Adipocyte (in vitro differentiated cells): ENCODE measurements around the gene ARL6IP5.

Source experiments
- DNase-seq: peaks from one replicate; pipeline ENCODE4 v3.0.0-alpha.2; 2015; ENCODE audit warnings: low read depth
- H3K27me3 ChIP-seq: replicated peaks from 2 replicates; pipeline ENCODE4 v1.7.0; 2013; ENCODE audit warnings: mild to moderate bottlenecking, low read length, moderate library complexity; ENCODE audit not compliant: control insufficient read depth, insufficient read depth
- H3K36me3 ChIP-seq: 2 replicates; pipeline ENCODE4 v1.7.0; 2013; ENCODE audit warnings: low read length, mild to moderate bottlenecking, moderate library complexity; ENCODE audit not compliant: control insufficient read depth, insufficient read depth, severe bottlenecking
- H3K4me1 ChIP-seq: 2 replicates; pipeline ENCODE4 v1.7.0; 2013; ENCODE audit warnings: mild to moderate bottlenecking, low read length, moderate library complexity; ENCODE audit not compliant: control insufficient read depth, insufficient read depth
- H3K4me3 ChIP-seq: 2 replicates; pipeline ENCODE4 v1.7.0; 2013; ENCODE audit warnings: mild to moderate bottlenecking, low read length, moderate library complexity
- H3K9ac ChIP-seq: 2 replicates; pipeline ENCODE4 v1.7.0; 2013; ENCODE audit warnings: mild to moderate bottlenecking, low read length, moderate library complexity
- H3K9me3 ChIP-seq: 2 replicates; pipeline ENCODE4 v1.7.0; 2013; ENCODE audit warnings: mild to moderate bottlenecking, low read length, moderate library complexity; ENCODE audit not compliant: control insufficient read depth

The ARL6IP5 gene

DNA sequence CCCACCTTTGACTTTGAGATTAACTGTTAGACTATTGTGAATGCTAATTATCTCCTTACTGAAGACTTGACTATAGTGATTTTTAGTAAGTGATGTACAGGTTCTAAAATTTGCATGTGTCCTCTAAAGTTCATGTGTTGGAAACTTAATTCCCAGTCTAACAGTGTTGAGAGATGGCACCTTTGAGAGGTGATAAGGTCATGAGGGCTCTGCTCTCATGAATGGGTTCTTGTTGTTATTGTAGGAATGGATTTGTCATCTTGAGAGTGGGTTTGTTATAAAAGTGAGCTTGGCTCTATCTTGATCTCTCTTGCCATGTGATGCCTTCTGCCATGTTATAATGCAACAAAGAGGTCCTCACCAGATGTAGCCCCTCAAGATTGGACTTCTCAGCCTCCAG, 56.6 kb downstream of the ARL6IP5 start:
- no peak for DNase-seq
- peaks cover 9% of the 10 kb centered on the region for H3K27me3 ChIP-seq
- H3K36me3 ChIP-seq, result no peaks in the 10 kb centered on the region
- no peak overlapping the region for H3K4me3 ChIP-seq
- peaks cover 8% of the 10 kb centered on the region for H3K4me1 ChIP-seq
- H3K9me3 ChIP-seq, result no peaks in the 10 kb centered on the region
- no peak overlapping the region for H3K9ac ChIP-seq

DNA sequence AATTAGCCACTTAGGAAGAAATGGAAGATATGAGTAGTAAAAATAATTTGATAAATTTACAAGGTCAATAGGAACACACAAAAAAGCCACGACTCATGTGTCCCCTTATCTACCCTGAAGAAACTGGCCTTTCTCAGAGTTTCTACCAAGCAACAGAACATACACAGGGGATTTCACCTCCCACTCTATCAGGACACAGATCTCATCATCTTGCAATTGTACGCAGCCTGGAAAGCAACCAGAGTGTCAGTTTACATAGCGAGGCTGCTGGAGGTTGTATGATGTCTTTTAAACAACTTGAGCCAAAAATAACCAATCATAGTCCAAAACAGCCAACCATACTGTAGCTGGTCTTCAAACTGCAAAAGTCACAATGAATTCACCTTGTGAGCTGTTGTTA, 57.4 kb downstream of the ARL6IP5 start:
- H3K9me3 ChIP-seq, result no peaks in the 10 kb centered on the region

DNA sequence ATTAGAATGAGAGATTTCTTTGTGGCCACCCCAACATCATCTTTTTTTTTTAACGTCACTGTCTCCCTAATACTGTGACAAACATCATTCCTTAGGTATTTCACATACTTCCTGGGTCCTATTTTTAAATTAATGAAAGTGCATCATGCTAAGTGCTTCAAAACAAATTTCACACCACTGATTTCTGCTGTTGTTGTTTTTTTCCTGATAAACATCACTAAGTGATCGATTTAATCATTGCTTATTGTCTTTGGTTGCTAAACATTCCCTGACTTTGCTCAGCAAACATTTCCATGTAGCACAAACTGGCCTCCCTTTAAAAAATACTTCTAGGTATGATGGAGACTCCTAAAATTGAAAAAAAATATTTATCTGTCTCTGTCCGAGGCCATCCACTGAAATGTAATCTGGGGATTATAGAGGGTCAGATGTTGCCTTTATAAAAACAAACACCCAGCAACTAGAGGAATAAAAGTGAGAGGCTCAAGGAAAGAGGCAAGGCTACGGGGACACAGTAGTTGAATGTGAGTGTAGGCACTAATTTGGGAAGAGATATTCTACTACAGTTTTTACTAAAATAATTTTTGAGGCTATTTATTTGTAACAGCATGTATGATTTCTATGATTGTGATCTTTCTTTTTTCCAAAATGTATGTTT, 58.2 kb downstream of the ARL6IP5 start:
- Histone ChIP-seq H3K9ac (no peak overlapping the region), H3K36me3 (no peaks in the 10 kb centered on the region), H3K4me3 (no peak overlapping the region), H3K9me3 (no peaks in the 10 kb centered on the region), H3K27me3 (peaks cover 9% of the 10 kb centered on the region), H3K4me1 (no peaks in the 10 kb centered on the region)
- DNase-seq, result no peak

More for the DNA sequence above, 57.4 kb downstream of the ARL6IP5 start:
- peaks cover 1% of the 10 kb centered on the region for H3K4me1 ChIP-seq
- peak; percentile 63 for DNase-seq
- H3K27me3 ChIP-seq, result peaks cover 9% of the 10 kb centered on the region
- H3K9ac ChIP-seq, result no peak overlapping the region
- no peaks in the 10 kb centered on the region for H3K36me3 ChIP-seq
- no peak overlapping the region for H3K4me3 ChIP-seq

DNA sequence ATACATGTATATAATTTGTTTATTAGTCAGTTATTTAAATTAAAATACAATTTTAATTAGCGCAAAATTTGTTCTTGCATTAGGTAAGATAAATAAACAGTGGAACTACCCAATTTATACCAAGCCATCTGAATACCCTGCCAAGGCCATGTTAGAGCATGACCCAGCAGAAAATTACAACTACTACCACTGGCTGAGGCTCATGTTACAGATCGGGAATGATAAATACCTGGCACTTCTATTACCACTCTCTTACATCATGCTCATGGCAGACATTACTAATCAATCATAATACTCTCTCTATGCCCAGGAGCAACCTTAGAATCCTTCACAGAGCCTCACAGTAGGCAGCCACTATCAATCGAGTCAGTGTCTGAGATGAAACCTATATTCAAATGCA, 58.9 kb downstream of the ARL6IP5 start:
- Histone ChIP-seq H3K27me3 (peaks cover 8% of the 10 kb centered on the region), H3K9ac (no peak overlapping the region), H3K4me1 (no peaks in the 10 kb centered on the region), H3K4me3 (no peak overlapping the region), H3K9me3 (no peaks in the 10 kb centered on the region), H3K36me3 (no peaks in the 10 kb centered on the region)
- DNase-seq, result peak; percentile 31

DNA sequence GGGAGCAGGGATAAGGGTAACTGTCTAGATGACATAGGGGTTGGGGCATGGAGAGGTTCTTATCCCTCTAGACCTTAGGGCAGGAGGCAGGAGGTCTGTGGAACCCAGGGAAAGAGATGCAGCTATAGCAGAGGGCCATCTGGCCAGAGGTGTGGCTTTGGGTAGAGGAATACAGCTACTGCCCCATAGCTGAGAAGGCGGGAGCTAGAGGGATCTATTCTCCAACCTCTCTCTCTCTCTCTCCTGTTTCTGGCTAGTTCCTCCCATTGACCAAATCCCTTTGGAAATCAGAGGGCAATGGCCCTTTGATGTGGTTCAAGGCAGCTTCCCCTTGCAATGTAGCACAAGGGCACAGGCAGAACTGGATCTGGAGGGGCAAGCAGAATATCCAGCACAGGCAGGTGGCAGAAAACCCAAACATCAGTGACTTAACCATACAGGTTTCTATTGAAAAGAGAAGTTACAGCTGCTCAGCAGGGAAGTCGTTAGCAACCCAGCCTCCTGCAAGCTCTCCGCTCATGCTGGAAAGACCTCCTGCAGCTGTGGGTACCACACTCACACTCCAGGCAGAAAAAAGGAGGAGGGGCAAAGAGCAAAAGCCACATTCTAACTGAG, 60.0 kb downstream of the ARL6IP5 start:
- Histone ChIP-seq H3K27me3 (peaks cover 4% of the 10 kb centered on the region), H3K4me1 (no peaks in the 10 kb centered on the region), H3K4me3 (no peak overlapping the region), H3K36me3 (no peaks in the 10 kb centered on the region), H3K9ac (no peak overlapping the region), H3K9me3 (no peaks in the 10 kb centered on the region)
- DNase-seq, result no peak

DNA sequence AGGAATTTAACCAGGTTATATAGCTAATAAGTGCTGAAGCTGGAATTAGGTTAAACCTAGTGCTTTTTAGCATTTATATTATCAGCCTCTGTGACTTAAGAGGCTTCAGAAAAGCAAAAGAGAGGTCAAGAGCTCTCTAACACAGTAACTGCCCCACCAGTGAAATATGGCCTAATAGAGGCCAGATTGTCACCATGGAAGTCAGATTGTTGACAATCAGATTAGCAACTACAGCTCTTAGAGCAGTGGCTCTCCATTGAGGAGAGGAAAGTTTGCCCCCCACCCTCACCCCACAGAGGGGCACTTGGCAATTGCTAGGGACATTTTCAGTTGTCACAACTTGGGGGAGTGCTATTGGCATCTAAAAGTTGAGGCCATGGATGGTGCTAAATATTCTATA, 61.0 kb downstream of the ARL6IP5 start:
- DNase-seq, result no peak
- H3K4me3 ChIP-seq, result no peak overlapping the region
- H3K9me3 ChIP-seq, result no peaks in the 10 kb centered on the region
- no peak overlapping the region for H3K9ac ChIP-seq
- no peaks in the 10 kb centered on the region for H3K4me1 ChIP-seq
- H3K36me3 ChIP-seq, result no peaks in the 10 kb centered on the region
- H3K27me3 ChIP-seq, result no peaks in the 10 kb centered on the region

DNA sequence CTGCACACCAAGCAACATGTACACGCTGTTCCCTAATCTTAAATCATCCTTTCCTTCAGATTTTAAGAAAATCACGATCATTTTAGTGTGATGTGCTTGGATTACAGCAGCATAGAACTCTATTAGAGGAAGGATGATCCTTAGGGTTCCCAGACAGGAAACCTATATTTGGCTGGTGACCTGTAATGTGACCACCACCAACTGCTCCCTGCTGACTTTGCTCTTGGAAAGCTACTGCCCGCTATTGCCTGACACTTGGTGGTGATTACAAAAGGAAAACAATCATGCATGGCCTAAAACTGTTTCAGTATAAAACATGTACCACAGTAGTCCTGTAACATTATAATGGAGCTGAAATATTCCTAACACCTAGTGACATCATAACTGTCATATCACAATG, 64.8 kb downstream of the ARL6IP5 start:
- DNase-seq, result no peak
- no peaks in the 10 kb centered on the region for H3K4me1 ChIP-seq
- no peak overlapping the region for H3K4me3 ChIP-seq
- H3K9ac ChIP-seq, result no peak overlapping the region
- H3K9me3 ChIP-seq, result no peaks in the 10 kb centered on the region
- H3K36me3 ChIP-seq, result no peaks in the 10 kb centered on the region
- H3K27me3 ChIP-seq, result peaks cover 20% of the 10 kb centered on the region
